ENCODE measurements around the gene CDRT15.

- TF ChIP-seq CTCF (conservative IDR thresholded peaks at IDR 0.05): no peak
- TF ChIP-seq ZFX (IDR thresholded peaks at IDR 0.05): no peak
Measured at GRCh38 chr17:14197586-14197985, 39.1 kb downstream of the CDRT15 start.

Data from C4-2B (cell line).